Heart right ventricle (tissue), 16 donors: ENCODE results near the gene OVOL2. TPM values are rescaled to one million over a fixed set of nuclear protein-coding genes. Genes with fewer than 3 reads are reported as not detected.

Source experiments
- ATAC-seq, 8 donors: fragments of 200-7000 bp; cut with Tn5 transposase; one replicate each; pipeline ENCODE4 v1.9.1; 2020; ENCODE audit warnings: mild to moderate bottlenecking in 8 of 8, moderate library complexity in 8 of 8, moderate number of reproducible peaks in 1 of 8
- DNase-seq, 2 donors: peaks; one replicate each; pipeline ENCODE4 v3.0.0-alpha.2; 2020
- H3K27ac ChIP-seq, 10 donors: fragments of 200-600 bp; sonication (generic) in 2 of 10; one replicate each; pipeline versions ENCODE4 v1.5.0 to v1.8.0; 2020 to 2022; ENCODE audit warnings: mild to moderate bottlenecking in 3 of 10
- H3K27me3 ChIP-seq, 7 donors: fragments of 200-600 bp; one replicate each; pipeline ENCODE4 v1.8.0; 2021 to 2022; ENCODE audit warnings: mild to moderate bottlenecking in 2 of 7
- H3K36me3 ChIP-seq, 9 donors: fragments of 200-600 bp; sonication (generic) in 1 of 9; one replicate each; pipeline versions ENCODE4 v1.5.0 to v1.8.0; 2020 to 2022; ENCODE audit warnings: mild to moderate bottlenecking in 2 of 9
- H3K4me1 ChIP-seq, 9 donors: fragments of 200-600 bp; sonication (generic) in 1 of 9; one replicate each; pipeline versions ENCODE4 v1.5.0 to v1.8.0; 2020 to 2022; ENCODE audit warnings: mild to moderate bottlenecking in 4 of 9
- H3K4me3 ChIP-seq, 10 donors: fragments of 200-600 bp; sonication (generic) in 2 of 10; one replicate each; pipeline versions ENCODE4 v1.5.0 to v1.8.0; 2020 to 2022; ENCODE audit warnings: mild to moderate bottlenecking in 7 of 10, moderate library complexity in 2 of 10
- H3K9me3 ChIP-seq, 11 donors: fragments of 200-600 bp in 10 of 11; sonication (generic) in 2 of 11; one replicate each; pipeline versions ENCODE4 v1.5.0 to v1.8.0; 2013 to 2022; ENCODE audit warnings: mild to moderate bottlenecking in 2 of 11, control low read depth in 1 of 11, moderate library complexity in 1 of 11
- CTCF ChIP-seq, 9 donors: fragments of 200-600 bp; sonication (generic) in 2 of 9; IDR thresholded peaks; one replicate each; pipeline versions ENCODE4 v1.5.0 to v1.8.0; 2021 to 2022; ENCODE audit warnings: antibody characterized with exemption in 9 of 9, mild to moderate bottlenecking in 5 of 9, moderate library complexity in 1 of 9
- WGBS, 2 donors: extraction: QIAGEN DNeasy Blood & Tissue Kit; methylation state at CpG; one replicate each; pipeline ENCODE4 v1.1.7; 2013; ENCODE audit warnings: inconsistent platforms in 1 of 2; 5-methylcytosine and 5-hydroxymethylcytosine counted together
- intact Hi-C, 10 donors: fragments of 100-400 bp; cut with DNase I; formaldehyde crosslinking; loops; one replicate each; pipeline versions ENCODE4 v1.11.1 to v1.14.2; 2022
- polyA plus RNA-seq, 2 donors: library from polyadenylated mRNA; stranded (reverse); fragments of 200-250 nt; gene quantifications; one replicate each; pipeline ENCODE4 v1.2.3, GENCODE V29; 2013
- total RNA-seq, 10 donors: library from RNA; stranded (reverse); fragmentation: NEBNext Ultra II Directional in 3 of 10; extraction: Animal tissue kit (Norgen Biotek cat#: 25700) in 3 of 10; gene quantifications; one replicate each; pipeline versions ENCODE4 v1.2.1 to v1.2.4, GENCODE V29; 2021 to 2023
- donor health status: Arrhythmogenic right ventricular cardiomyopathy.
- donor health status: ischemic (EF 13 %, LVEDD 7.1; RV severe dilation, severe dysfunction).
- donor health status: healthy with polysubstance abuse.
- donor health status: DM: no; HTN: yes; CAD: no.
- donor health status: DM: no; HTN: no; CAD: no.
- donor health status: ischemic (EF 25% LVEDD 6.9; RV normal size, moderate dysfunction).
- donor health status: ischemic (EF 25% LVEDD 5.7; RV mildly dilated, moderate dysfunction).
- donor health status: healthy.
- donor health status: DM: yes; HTN: yes; CAD: no.
- donor health status: Ischemic cardiomyopathy.
- donor health status: ischemic (EF 35%, LVEDD 5.7; RV mildly dilated, moderate dysfunction).
- donor health status: nonischemic (EF 11% LVEDD 7.7; RV severe dilation, severe dysfunction).
- donor health status: DM: yes; HTN: yes; CAD: no.
- donor health status: PGD.
- donor health status: ischemic (EF 29% LVEDD 5.4; RV normal size, mild dysfunction).
- donor health status: nonischemic (EF 23%, LVEDD 6.1; RV moderate dilation, normal function).

The OVOL2 gene
- total and polyA plus RNA-seq, 12 donors: not detected

- H3K4me3 ChIP-seq: no peak overlapping the region
- no peak for TF ChIP-seq CTCF (IDR thresholded peaks at IDR 0.05)
- H3K36me3 ChIP-seq: no peaks in the 10 kb centered on the region
- H3K4me1 ChIP-seq: peaks cover 0 to 10% (median 0%) of the 10 kb centered on the region in 9 donors
- intact Hi-C loops: no loop called here
- ATAC-seq (peak; percentile 11 to 67 (median 50)), DNase-seq (peak; percentile 23 to 40)
- H3K9me3 ChIP-seq: no peaks in the 10 kb centered on the region
- H3K27me3 ChIP-seq: no peaks in the 10 kb centered on the region
- 54 to 58% methylated on average over 19 of the region's 19 CpGs for WGBS, 2 donors
- no peak overlapping the region for H3K27ac ChIP-seq
These were observed 50.0 kb downstream of the OVOL2 start for GRCh38 chr20:18007534-18008292.

- peaks cover 0 to 11% (median 1%) of the 10 kb centered on the region in 9 donors for H3K4me1 ChIP-seq
- H3K4me3 ChIP-seq: no peak overlapping the region
- H3K27me3 ChIP-seq: no peaks in the 10 kb centered on the region
- no peaks in the 10 kb centered on the region for H3K36me3 ChIP-seq
- H3K9me3 ChIP-seq: no peaks in the 10 kb centered on the region
- H3K27ac ChIP-seq: no peak overlapping the region
- intact Hi-C loops: no loop called here
- WGBS, 2 donors: 90 to 93% methylated on average over 7 of the region's 7 CpGs
- DNase-seq: no peak
- no peak for TF ChIP-seq CTCF (IDR thresholded peaks at IDR 0.05)
- no peak for ATAC-seq
These were observed 51.0 kb downstream of the OVOL2 start for GRCh38 chr20:18006684-18007083.

GRCh38 chr20:18005990-18006364 is 51.7 kb downstream of the OVOL2 start:
- H3K4me3 ChIP-seq: no peak overlapping the region
- H3K4me1 ChIP-seq: peaks cover 0 to 18% (median 3%) of the 10 kb centered on the region in 9 donors
- TF ChIP-seq CTCF (IDR thresholded peaks at IDR 0.05): no peak
- WGBS, 2 donors: 73 to 74% methylated on average over 6 of the region's 6 CpGs
- no peak for DNase-seq
- H3K36me3 ChIP-seq: no peaks in the 10 kb centered on the region
- no peak overlapping the region for H3K27ac ChIP-seq
- intact Hi-C loops: no loop called here
- no peaks in the 10 kb centered on the region for H3K27me3 ChIP-seq
- no peaks in the 10 kb centered on the region for H3K9me3 ChIP-seq
- no peak for ATAC-seq

- H3K27ac ChIP-seq: no peak overlapping the region
- H3K4me3 ChIP-seq: no peak overlapping the region
- H3K9me3 ChIP-seq: no peaks in the 10 kb centered on the region
- intact Hi-C loops: no loop called here
- ATAC-seq (no peak), DNase-seq (no peak)
- H3K36me3 ChIP-seq: no peaks in the 10 kb centered on the region
- WGBS, 2 donors: 78 to 79% methylated on average over 21 of the region's 21 CpGs
- H3K27me3 ChIP-seq: no peaks in the 10 kb centered on the region
- peaks cover 0 to 18% (median 3%) of the 10 kb centered on the region in 9 donors for H3K4me1 ChIP-seq
- TF ChIP-seq CTCF (IDR thresholded peaks at IDR 0.05): no peak
These were observed 52.3 kb downstream of the OVOL2 start for GRCh38 chr20:18005170-18005989.
